Pancreas (tissue), 10 donors: ENCODE measurements around the gene LUZP2. TPM values are rescaled to one million over a fixed set of nuclear protein-coding genes. Genes with fewer than 3 reads are reported as not detected.

Experiments used
- ATAC-seq, 4 donors: fragments of 200-7000 bp; cut with Tn5 transposase; one replicate each; pipeline versions ENCODE4 v1.8.0 to v1.9.1; 2020; ENCODE audit warnings: mild to moderate bottlenecking in 4 of 4, moderate library complexity in 4 of 4
- DNase-seq, 6 donors: peaks; one replicate each; pipeline ENCODE4 v3.0.0-alpha.2; 2020
- FAIRE-seq: peaks from 2 replicates; lab custom pipeline; 2012; peaks lifted over from hg19 to GRCh38; lab: Jason Lieb, UNC
- H3K27ac ChIP-seq, 4 donors: fragments of 200-600 bp; sonication (generic); 1 replicate in 3 of 4; 2 replicates in 1 of 4; pipeline versions ENCODE4 v1.5.0 to v1.8.0; 2020
- H3K27me3 ChIP-seq, 4 donors: fragments of 200-600 bp; one replicate each; pipeline ENCODE4 v1.8.0; 2021
- H3K36me3 ChIP-seq, 3 donors: fragments of 200-600 bp; sonication (generic) in 1 of 3; one replicate each; pipeline versions ENCODE4 v1.5.0 to v1.8.0; 2020 to 2021
- H3K4me1 ChIP-seq, 3 donors: fragments of 200-600 bp; one replicate each; pipeline ENCODE4 v1.8.0; 2021
- H3K4me3 ChIP-seq, 4 donors: fragments of 200-600 bp; sonication (generic) in 2 of 4; one replicate each; pipeline versions ENCODE4 v1.5.0 to v1.8.0; 2020 to 2021
- H3K9me3 ChIP-seq, 4 donors: fragments of 200-600 bp; one replicate each; pipeline ENCODE4 v1.8.0; 2021
- CTCF ChIP-seq, 4 donors: fragments of 200-600 bp; sonication (generic) in 3 of 4; IDR thresholded peaks; one replicate each; pipeline versions ENCODE4 v1.5.0 to v1.8.0; 2021; ENCODE audit warnings: antibody characterized with exemption in 4 of 4
- WGBS, 2 donors: extraction: QIAGEN DNeasy Blood & Tissue Kit; methylation state at CpG; one replicate each; pipeline ENCODE4 v1.1.7; 2013; 5-methylcytosine and 5-hydroxymethylcytosine counted together
- intact Hi-C, 3 donors: fragments of 100-400 bp; cut with DNase I; formaldehyde crosslinking; loops; one replicate each; pipeline versions ENCODE4 v1.11.1 to v1.14.2; 2022
- polyA plus RNA-seq, 2 donors: library from polyadenylated mRNA; stranded (reverse); fragments of 200-250 nt; gene quantifications; one replicate each; pipeline ENCODE4 v1.2.3, GENCODE V29; 2013
- total RNA-seq, 6 donors: library from RNA; stranded (reverse); fragmentation: NEBNext Ultra II Directional in 4 of 6; extraction: Animal tissue kit (Norgen Biotek cat#: 25700) in 4 of 6; gene quantifications; one replicate each; pipeline versions ENCODE4 v1.2.1 to v1.2.4, GENCODE V29; 2021 to 2023
- donor health status: healthy with polysubstance abuse.
- donor health status: DM: no; HTN: no; CAD: no; lungs with moderate emphysema.
- donor health status: DM: no; HTN: no; CAD: no.
- donor health status: control.
- donor health status: control.
- donor health status: Bipolar disorder and iron deficiency.
- donor health status: DM: yes; HTN: yes; CAD: no.
- donor health status: DM: no; HTN: no; CAD: no.
- donor health status: DM: no; HTN: no; CAD: no.
- donor health status: DM: yes; HTN: yes; CAD: no.

The LUZP2 gene
- total and polyA plus RNA-seq, 8 donors, result 0.04 to 0.19 (median 0.07) TPM; not detected in 3

GRCh38 chr11:25057861-25058260 lies 561.0 kb downstream of the LUZP2 start:
- Histone ChIP-seq H3K4me1 (no peaks in the 10 kb centered on the region), H3K27ac (no peak overlapping the region), H3K36me3 (no peaks in the 10 kb centered on the region), H3K4me3 (no peak overlapping the region), H3K9me3 (no peaks in the 10 kb centered on the region), H3K27me3 (no peaks in the 10 kb centered on the region)
- ATAC-seq (no peak), FAIRE-seq (no peak), DNase-seq (no peak)
- intact Hi-C loops, result no loop called here
- no peak for TF ChIP-seq CTCF (IDR thresholded peaks at IDR 0.05)

GRCh38 chr11:25065746-25066145 lies 568.9 kb downstream of the LUZP2 start:
- intact Hi-C loops, result no loop called here
- FAIRE-seq (no peak), DNase-seq (no peak), ATAC-seq (peak in 1 of 4 donors; percentile 68)
- H3K4me3 ChIP-seq, result no peak overlapping the region
- no peaks in the 10 kb centered on the region for H3K36me3 ChIP-seq
- TF ChIP-seq CTCF (IDR thresholded peaks at IDR 0.05), result no peak
- no peaks in the 10 kb centered on the region for H3K4me1 ChIP-seq
- 3 to 11% methylated on average over 1 of the region's 1 CpG for WGBS, 2 donors
- no peaks in the 10 kb centered on the region for H3K9me3 ChIP-seq
- no peak overlapping the region for H3K27ac ChIP-seq
- H3K27me3 ChIP-seq, result no peaks in the 10 kb centered on the region

GRCh38 chr11:25066706-25067105 lies 569.9 kb downstream of the LUZP2 start:
- H3K4me1 ChIP-seq, result no peaks in the 10 kb centered on the region
- H3K9me3 ChIP-seq, result no peaks in the 10 kb centered on the region
- no peak for FAIRE-seq
- H3K36me3 ChIP-seq, result no peaks in the 10 kb centered on the region
- no peak overlapping the region for H3K27ac ChIP-seq
- no peaks in the 10 kb centered on the region for H3K27me3 ChIP-seq
- intact Hi-C loops, result no loop called here
- WGBS, 2 donors, result 35 to 40% methylated on average over 2 of the region's 2 CpGs
- no peak for TF ChIP-seq CTCF (IDR thresholded peaks at IDR 0.05)
- H3K4me3 ChIP-seq, result no peak overlapping the region
- no peak for DNase-seq
- ATAC-seq, result no peak

- H3K4me1 ChIP-seq, result no peaks in the 10 kb centered on the region
- no peaks in the 10 kb centered on the region for H3K27me3 ChIP-seq
- FAIRE-seq (no peak), DNase-seq (no peak), ATAC-seq (no peak)
- no peak overlapping the region for H3K4me3 ChIP-seq
- H3K36me3 ChIP-seq, result no peaks in the 10 kb centered on the region
- 72 to 79% methylated on average over 4 of the region's 4 CpGs for WGBS, 2 donors
- no peak overlapping the region for H3K27ac ChIP-seq
- TF ChIP-seq CTCF (IDR thresholded peaks at IDR 0.05), result no peak
- intact Hi-C loops, result no loop called here
- H3K9me3 ChIP-seq, result no peaks in the 10 kb centered on the region
These were observed 571.6 kb downstream of the LUZP2 start for GRCh38 chr11:25068451-25068850.

- H3K9me3 ChIP-seq, result no peaks in the 10 kb centered on the region
- WGBS, 2 donors, result 75 to 91% methylated on average over 6 of the region's 6 CpGs
- DNase-seq, result peak in 4 of 6 donors; percentile 11 to 66 (median 31)
- no peak for TF ChIP-seq CTCF (IDR thresholded peaks at IDR 0.05)
- no peaks in the 10 kb centered on the region for H3K4me1 ChIP-seq
- no peaks in the 10 kb centered on the region for H3K36me3 ChIP-seq
- no peaks in the 10 kb centered on the region for H3K27me3 ChIP-seq
- ATAC-seq, result no peak
- no peak overlapping the region for H3K4me3 ChIP-seq
- no peak for FAIRE-seq
- intact Hi-C loops, result no loop called here
- H3K27ac ChIP-seq, result no peak overlapping the region
These were observed 597.4 kb downstream of the LUZP2 start for GRCh38 chr11:25094085-25094802.
